Suprapubic skin (tissue), 4 donors: ENCODE results near the gene ANKRD13B.

Source experiments
- EP300 ChIP-seq: sonication (generic); formaldehyde crosslinking; IDR thresholded peaks from one replicate; pipeline ENCODE4 v1.6.1; 2017; ENCODE audit warnings: antibody characterized with exemption
- POLR2A ChIP-seq, 2 donors: fragments of 450-650 bp; IDR thresholded peaks; one replicate each; pipeline ENCODE4 v1.6.1; 2017; ENCODE audit warnings: antibody characterized with exemption in 2 of 2, mild to moderate bottlenecking in 2 of 2, moderate library complexity in 2 of 2
- POLR2AphosphoS5 ChIP-seq, 3 donors: sonication (generic); formaldehyde crosslinking; IDR thresholded peaks; one replicate each; pipeline ENCODE4 v1.6.1; 2017; ENCODE audit warnings: antibody characterized with exemption in 3 of 3
- TF ChIP-seq, protein P1 (sequence below), 2 donors: fragments of 200-600 bp in 1 of 2; fragments of 450-650 bp in 1 of 2; sonication (generic) in 1 of 2; IDR thresholded peaks; one replicate each; pipeline ENCODE4 v1.5.1; 2016 to 2019; ENCODE audit warnings: antibody characterized with exemption in 2 of 2, mild to moderate bottlenecking in 1 of 2, moderate library complexity in 1 of 2

DNA sequence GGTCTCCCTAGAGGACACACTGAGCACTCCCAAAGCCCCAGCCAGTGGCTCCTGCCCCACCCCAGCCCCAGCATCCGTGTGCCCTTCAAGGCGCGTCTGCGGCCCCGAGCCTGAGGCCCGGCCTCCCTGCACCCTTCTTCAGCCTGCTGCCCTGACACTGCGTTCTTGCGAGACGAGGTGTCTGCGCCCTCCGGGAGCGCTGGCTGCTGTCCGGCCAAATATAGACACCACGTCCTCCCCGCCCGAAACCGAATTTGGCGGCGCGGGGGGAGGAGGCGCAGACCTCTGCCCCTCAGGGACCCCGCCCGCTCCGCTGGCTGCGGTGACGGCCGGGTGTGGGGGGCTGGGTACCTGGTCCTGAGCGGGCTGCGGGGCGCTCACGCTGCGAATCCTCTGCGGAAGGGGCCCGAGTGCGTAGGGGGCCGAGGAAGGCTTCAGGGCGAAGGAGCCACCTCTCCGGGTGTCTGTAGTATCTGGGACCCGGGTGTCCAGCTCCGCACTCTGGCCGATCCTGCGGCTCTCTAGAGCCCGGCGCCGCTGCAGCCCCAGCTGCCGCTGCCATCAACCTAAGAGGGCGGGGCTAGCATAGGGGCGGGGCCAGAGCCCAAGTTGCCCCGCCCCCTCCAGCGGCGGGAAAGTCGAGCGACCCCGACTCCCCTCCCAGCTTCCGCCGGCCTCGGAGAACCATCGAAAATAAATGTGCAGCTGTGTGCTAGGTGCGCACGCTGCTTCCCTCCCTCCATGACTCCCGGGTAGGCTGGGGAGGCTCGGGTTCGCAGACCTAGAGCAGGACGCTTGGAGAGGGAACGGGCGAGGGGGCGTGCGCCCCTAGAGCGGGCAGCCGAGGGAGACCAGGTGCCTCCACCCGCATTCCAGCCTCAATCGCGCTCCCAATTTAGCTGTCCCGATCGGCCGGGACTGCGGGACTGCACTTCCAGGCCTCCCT is 29.7 kb downstream of the ANKRD13B start, which contains the start of gene CORO6:
- TF ChIP-seq, protein P1, sequence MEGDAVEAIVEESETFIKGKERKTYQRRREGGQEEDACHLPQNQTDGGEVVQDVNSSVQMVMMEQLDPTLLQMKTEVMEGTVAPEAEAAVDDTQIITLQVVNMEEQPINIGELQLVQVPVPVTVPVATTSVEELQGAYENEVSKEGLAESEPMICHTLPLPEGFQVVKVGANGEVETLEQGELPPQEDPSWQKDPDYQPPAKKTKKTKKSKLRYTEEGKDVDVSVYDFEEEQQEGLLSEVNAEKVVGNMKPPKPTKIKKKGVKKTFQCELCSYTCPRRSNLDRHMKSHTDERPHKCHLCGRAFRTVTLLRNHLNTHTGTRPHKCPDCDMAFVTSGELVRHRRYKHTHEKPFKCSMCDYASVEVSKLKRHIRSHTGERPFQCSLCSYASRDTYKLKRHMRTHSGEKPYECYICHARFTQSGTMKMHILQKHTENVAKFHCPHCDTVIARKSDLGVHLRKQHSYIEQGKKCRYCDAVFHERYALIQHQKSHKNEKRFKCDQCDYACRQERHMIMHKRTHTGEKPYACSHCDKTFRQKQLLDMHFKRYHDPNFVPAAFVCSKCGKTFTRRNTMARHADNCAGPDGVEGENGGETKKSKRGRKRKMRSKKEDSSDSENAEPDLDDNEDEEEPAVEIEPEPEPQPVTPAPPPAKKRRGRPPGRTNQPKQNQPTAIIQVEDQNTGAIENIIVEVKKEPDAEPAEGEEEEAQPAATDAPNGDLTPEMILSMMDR (IDR thresholded peaks at IDR 0.05), result no peak
- TF ChIP-seq POLR2A (IDR thresholded peaks at IDR 0.05) (no peak), POLR2AphosphoS5 (IDR thresholded peaks at IDR 0.05) (no peak), EP300 (no peak)
